NB4 (cell line): ENCODE data around the gene TMEM92.

Experiments
- DNase-seq: peaks from one replicate; pipeline ENCODE4 v3.0.0; 2010; ENCODE audit warnings: low read depth
- H3K4me3 ChIP-seq: one replicate; pipeline ENCODE4 v1.5.1; 2011; ENCODE audit warnings: mild to moderate bottlenecking, low read depth, low read length, moderate library complexity
- MYC ChIP-seq: IDR thresholded peaks from 2 replicates; pipeline ENCODE4 v1.6.1; 2011; ENCODE audit warnings: low read depth, low read length
- POLR2A ChIP-seq: IDR thresholded peaks from 2 replicates; pipeline ENCODE4 v1.6.1; 2011; ENCODE audit warnings: mild to moderate bottlenecking; ENCODE audit not compliant: insufficient read length; ENCODE audit errors: extremely low read depth
- TF ChIP-seq, protein P1 (sequence below): IDR thresholded peaks from 2 replicates; pipeline ENCODE4 v1.6.1; 2011; ENCODE audit warnings: low read depth, low read length
- TF ChIP-seq, protein P2 (sequence below): IDR thresholded peaks from one replicate; pipeline ENCODE4 v1.5.1; 2012; ENCODE audit warnings: low read depth, low read length

The TMEM92 gene

DNA sequence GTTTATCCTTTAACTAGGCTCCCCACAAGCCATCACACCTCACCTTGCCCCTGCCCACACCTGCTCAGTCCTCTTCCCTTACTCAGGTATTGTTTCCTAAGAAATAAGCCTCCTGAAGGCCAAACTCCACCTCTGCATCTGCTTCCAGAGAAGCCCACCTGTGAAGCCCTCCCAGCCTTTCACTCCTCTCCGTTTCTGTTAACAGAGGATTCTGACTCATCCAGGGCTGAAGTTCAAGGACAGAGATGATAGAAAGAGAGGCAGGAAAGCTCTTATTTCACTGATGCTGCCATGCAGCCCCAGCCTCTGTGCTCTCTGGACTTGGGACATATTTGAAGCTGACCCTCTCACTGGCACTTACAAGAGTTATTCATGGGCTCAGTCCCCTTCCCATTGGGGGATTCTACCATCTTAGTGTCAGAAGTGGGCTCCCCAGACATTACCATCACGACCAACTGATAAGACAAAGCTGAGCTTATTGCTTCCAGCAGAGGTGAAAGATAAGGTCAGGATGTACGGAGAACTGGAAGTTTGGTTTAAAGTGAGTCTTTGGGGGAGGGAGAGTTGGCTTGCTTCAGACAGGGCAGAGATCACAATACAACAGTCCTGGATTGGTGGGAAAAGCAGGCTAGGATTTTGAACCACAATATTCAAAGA lies 36.3 kb downstream of the TMEM92 start:
- TF ChIP-seq, protein P1, sequence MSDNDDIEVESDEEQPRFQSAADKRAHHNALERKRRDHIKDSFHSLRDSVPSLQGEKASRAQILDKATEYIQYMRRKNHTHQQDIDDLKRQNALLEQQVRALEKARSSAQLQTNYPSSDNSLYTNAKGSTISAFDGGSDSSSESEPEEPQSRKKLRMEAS = no peak
- TF ChIP-seq, protein P2, sequence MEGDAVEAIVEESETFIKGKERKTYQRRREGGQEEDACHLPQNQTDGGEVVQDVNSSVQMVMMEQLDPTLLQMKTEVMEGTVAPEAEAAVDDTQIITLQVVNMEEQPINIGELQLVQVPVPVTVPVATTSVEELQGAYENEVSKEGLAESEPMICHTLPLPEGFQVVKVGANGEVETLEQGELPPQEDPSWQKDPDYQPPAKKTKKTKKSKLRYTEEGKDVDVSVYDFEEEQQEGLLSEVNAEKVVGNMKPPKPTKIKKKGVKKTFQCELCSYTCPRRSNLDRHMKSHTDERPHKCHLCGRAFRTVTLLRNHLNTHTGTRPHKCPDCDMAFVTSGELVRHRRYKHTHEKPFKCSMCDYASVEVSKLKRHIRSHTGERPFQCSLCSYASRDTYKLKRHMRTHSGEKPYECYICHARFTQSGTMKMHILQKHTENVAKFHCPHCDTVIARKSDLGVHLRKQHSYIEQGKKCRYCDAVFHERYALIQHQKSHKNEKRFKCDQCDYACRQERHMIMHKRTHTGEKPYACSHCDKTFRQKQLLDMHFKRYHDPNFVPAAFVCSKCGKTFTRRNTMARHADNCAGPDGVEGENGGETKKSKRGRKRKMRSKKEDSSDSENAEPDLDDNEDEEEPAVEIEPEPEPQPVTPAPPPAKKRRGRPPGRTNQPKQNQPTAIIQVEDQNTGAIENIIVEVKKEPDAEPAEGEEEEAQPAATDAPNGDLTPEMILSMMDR = no peak
- TF ChIP-seq POLR2A = no peak
- no peak for TF ChIP-seq MYC
- no peak overlapping the region for H3K4me3 ChIP-seq
- DNase-seq = no peak

DNA sequence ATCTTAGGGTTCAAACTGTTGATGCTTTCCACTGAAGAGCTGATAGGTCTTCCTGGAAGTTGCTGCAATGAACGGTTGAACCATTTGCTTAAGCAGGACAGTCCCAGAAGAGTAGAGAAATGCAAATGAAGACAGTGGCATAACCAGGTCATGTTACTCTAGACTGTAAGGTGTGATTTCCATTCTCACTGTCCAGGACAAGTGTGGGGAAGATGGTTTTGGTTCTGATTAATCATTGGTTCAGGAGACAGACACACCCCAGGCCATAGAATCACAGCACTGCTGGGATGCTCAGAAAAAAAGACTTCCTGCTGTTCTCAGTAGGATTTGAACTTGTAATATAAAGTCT lies 36.8 kb downstream of the TMEM92 start:
- no peak for DNase-seq
- H3K4me3 ChIP-seq = no peak overlapping the region
- TF ChIP-seq, protein P1 = no peak
- TF ChIP-seq, protein P2 = no peak
- TF ChIP-seq POLR2A (no peak), MYC (no peak)

DNA sequence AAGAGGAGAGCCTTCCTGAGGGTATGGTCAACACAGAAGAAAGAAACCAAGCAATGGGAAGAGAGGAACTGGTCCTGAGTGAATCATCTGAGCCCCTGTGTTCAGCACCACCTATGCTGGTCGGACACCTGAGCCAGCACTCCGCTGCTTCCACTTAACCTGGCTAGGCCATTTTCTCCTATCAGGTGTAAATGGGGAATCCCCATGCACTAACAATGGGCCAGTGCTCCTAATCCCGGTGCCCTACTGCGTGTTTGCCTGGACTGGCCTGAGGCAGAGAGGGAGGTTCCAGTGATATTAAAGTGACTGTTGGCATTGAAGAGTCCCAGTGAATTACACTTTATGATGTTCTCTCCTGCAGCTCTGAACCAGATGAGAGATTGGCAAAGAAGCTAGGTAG lies 37.2 kb downstream of the TMEM92 start:
- no peak for DNase-seq
- H3K4me3 ChIP-seq = no peak overlapping the region
- TF ChIP-seq, protein P1 = no peak
- TF ChIP-seq, protein P2 = no peak
- TF ChIP-seq POLR2A (no peak), MYC (no peak)

DNA sequence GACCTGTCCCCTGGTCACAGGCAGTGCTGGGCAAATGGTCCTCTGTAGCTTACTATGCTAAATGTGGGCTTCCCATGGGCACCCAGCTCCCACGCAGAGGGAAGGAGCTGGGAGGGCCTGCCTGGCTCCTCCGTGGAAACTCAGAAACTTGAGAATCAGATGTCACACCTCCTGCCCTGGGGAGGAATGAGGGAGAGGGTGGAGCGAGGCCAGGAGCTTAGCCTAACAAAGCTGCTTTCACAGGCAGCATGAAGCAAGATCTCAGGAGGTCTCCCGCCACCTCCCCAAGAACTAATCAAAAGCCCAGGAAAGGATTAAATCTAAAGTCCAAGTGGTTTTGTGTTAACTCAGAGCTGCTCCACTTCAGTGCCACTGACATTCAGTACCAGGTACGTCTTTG lies 38.0 kb downstream of the TMEM92 start:
- DNase-seq = no peak
- TF ChIP-seq POLR2A (no peak), MYC (no peak)
- TF ChIP-seq, protein P2 = no peak
- TF ChIP-seq, protein P1 = no peak
- H3K4me3 ChIP-seq = no peak overlapping the region

DNA sequence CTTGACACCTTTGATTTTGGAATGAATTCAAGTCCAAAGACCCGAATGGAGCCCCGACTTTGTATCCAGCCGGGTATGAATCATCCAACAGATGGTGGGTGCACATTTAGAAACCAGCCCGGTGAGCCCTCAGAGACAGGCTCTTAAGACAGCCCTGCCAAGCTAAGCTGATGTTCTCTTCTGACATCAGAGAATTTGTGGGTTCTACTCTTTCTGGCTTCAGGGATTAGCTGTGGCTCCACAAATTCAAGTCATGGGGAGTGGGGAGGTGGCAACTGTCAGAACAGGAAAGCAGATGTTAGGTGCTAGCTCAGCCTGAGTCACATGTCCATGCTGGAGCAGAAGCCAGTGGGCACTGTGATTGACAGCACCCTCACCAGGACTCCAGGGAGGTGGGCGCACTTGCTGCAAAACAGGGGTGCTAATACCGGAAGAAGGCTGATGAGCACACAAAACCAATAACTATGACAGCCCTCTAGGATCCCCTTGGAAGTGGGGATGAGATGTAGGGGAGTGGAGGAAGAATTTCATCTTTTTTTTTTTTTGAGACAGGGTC lies 40.3 kb downstream of the TMEM92 start:
- no peak for DNase-seq
- TF ChIP-seq, protein P1 = no peak
- TF ChIP-seq, protein P2 = no peak
- TF ChIP-seq POLR2A (no peak), MYC (no peak)
- no peak overlapping the region for H3K4me3 ChIP-seq
